ENCODE results near the gene MACROH2A2.

Gene MACROH2A2

GRCh38 chr10:70064486-70064885, 11.8 kb downstream of the MACROH2A2 start:
- ChIA-PET POLR2A (no interaction called here), CTCF (interaction anchor here (0.8 to 3.3 kb wide), 3 partner anchors 11 to 278 kb away, joined by 3 to 15 read pairs (median 3); partner anchors contain the start of gene MACROH2A2)
- no peak overlapping the region for H3K4me3 ChIP-seq (ENCODE audit: low read depth, low read length)
- TF ChIP-seq CTCF (IDR thresholded peaks at IDR 0.05; ENCODE audit: insufficient read depth, low read length, missing control alignments) = no peak
- DNase-seq (ENCODE audit: low read depth, low spot score) = no peak

GRCh38 chr10:70066190-70066589, 13.5 kb downstream of the MACROH2A2 start:
- DNase-seq (ENCODE audit: low read depth, low spot score) = no peak
- ChIA-PET CTCF (interaction anchor here (1.1 to 1.3 kb wide), 2 partner anchors 12 to 49 kb away, joined by 4 to 7 read pairs; no protein-coding TSS in a partner anchor), POLR2A (no interaction called here)

DNA sequence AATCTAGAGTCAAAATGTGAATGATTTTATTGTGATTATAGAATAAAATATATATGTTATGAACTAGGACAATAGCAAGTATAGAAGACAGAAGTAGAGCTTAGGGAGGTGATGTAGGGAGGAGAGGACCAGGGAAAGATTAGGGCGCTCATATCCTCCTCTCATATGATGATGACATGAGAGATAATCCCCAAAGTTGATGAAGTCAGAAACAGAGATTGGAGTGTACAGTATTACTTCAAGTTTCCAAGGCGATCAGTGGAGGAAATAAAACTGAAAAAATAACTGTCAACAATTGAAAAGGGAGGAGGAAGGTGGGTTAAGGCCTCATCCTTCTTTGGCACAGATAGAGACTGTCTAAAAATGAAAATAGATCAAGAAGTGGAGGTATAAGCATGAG, 14.9 kb downstream of the MACROH2A2 start:
- ChIA-PET POLR2A (no interaction called here), CTCF (interaction anchor here (0.8 to 1.3 kb wide), 3 partner anchors 15 to 78 kb away, joined by 3 to 4 read pairs (median 3); partner anchors contain the start of genes MACROH2A2 and TYSND1)
- DNase-seq (ENCODE audit: low read depth, low spot score) = no peak
- no peak overlapping the region for H3K4me3 ChIP-seq (ENCODE audit: low read depth, low read length)
- TF ChIP-seq CTCF (IDR thresholded peaks at IDR 0.05; ENCODE audit: insufficient read depth, low read length, missing control alignments) = no peak

More at GRCh38 chr10:70066190-70066589, 13.5 kb downstream of the MACROH2A2 start:
- H3K4me3 ChIP-seq (ENCODE audit: low read depth, low read length) = no peak overlapping the region
- no peak for TF ChIP-seq CTCF (IDR thresholded peaks at IDR 0.05; ENCODE audit: insufficient read depth, low read length, missing control alignments)

DNA sequence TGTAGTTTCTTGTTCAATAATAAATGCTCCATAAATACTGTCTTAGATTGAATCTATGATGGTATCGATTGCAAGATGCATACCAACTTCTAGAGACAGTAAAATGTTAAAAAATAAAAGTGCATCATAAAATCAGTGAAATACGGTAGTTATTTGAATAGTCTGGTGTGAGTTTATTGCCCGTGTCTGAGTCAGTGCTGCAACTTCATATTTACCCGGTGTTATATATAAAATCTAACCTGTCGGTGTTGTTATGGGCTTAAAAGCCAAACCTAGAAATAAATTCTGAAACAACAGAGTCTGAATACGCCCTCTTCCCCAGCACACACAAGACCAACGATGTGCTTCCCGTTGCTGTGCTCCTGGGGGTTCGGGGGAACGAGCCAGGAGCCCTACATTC, 16.3 kb downstream of the MACROH2A2 start:
- ChIA-PET CTCF (interaction anchor here (0.7 kb wide), 1 partner anchor 12 kb away, joined by 3 read pairs; no protein-coding TSS in a partner anchor), POLR2A (no interaction called here)
- TF ChIP-seq CTCF (IDR thresholded peaks at IDR 0.05; ENCODE audit: insufficient read depth, low read length, missing control alignments) = no peak
- H3K4me3 ChIP-seq (ENCODE audit: low read depth, low read length) = no peak overlapping the region
- DNase-seq (ENCODE audit: low read depth, low spot score) = no peak

GRCh38 chr10:70069346-70069745, 16.7 kb downstream of the MACROH2A2 start:
- CTCF ChIA-PET = interaction anchor here (0.7 kb wide), 1 partner anchor 11 kb away, joined by 3 read pairs; no protein-coding TSS in a partner anchor
- no peak overlapping the region for H3K4me3 ChIP-seq (ENCODE audit: low read depth, low read length)
- DNase-seq (ENCODE audit: low read depth, low spot score) = no peak
- no peak for TF ChIP-seq CTCF (IDR thresholded peaks at IDR 0.05; ENCODE audit: insufficient read depth, low read length, missing control alignments)
- POLR2A ChIA-PET = no interaction called here

DNA sequence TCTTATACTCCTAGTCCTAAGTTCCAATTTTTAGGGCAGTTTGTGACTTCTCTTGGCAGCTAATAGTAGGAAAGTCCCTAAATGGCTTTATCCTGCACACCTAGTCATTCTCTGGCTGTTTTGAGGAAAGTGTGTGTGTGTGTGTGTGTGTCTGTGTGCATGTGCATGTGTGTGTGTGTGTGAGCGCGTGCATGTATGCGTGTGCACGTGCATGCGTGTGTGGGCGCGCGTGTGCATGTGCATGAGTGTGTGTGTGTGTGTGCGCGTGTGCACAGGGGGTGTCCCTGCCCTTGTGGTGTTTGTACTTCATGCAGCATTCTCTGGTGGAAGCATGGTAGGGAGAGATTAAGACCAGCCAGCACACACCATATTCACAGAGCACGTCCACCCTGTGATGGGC, 18.2 kb downstream of the MACROH2A2 start:
- ChIA-PET CTCF (no interaction called here), POLR2A (no interaction called here)
- no peak overlapping the region for H3K4me3 ChIP-seq (ENCODE audit: low read depth, low read length)
- TF ChIP-seq CTCF (IDR thresholded peaks at IDR 0.05; ENCODE audit: insufficient read depth, low read length, missing control alignments) = no peak
- no peak for DNase-seq (ENCODE audit: low read depth, low spot score)

All from AG04449 (cell line).